ENCODE results near the gene DYNC2H1. TPM values are rescaled to one million over a fixed set of nuclear protein-coding genes. Genes with fewer than 3 reads are reported as not detected.

The DYNC2H1 gene
- total RNA-seq, 1 donor from 2014 or later, result 17.2 TPM

GRCh38 chr11:103086461-103086860, 22.8 kb upstream of the DYNC2H1 start:
- peaks cover 32% of the 10 kb centered on the region for H4K20me1 ChIP-seq (ENCODE audit: insufficient read depth, low read length)
- no peak for FAIRE-seq
- H3K79me2 ChIP-seq (ENCODE audit: insufficient read depth, low read length), result peaks cover 90% of the 10 kb centered on the region
- peaks cover 14% of the 10 kb centered on the region for H3K4me1 Mint-ChIP-seq (ENCODE audit: low read depth, unreplicated experiment)
- no peak overlapping the region for H2AFZ ChIP-seq (ENCODE audit: low read depth, low read length)
- peak overlapping the region; percentile 19 for H3K9ac ChIP-seq (ENCODE audit: low read length)
- no peak overlapping the region for H3K4me3 ChIP-seq (ENCODE audit: insufficient read depth, low read depth, low read length)
- TF ChIP-seq EZH2 (IDR thresholded peaks at IDR 0.05; ENCODE audit: insufficient read depth, low read length), result no peak
- TF ChIP-seq CTCF (IDR thresholded peaks at IDR 0.05; ENCODE audit: insufficient read depth, low read depth, low read length), result no peak
- no peaks in the 10 kb centered on the region for H3K9me3 Mint-ChIP-seq (ENCODE audit: unreplicated experiment)
- H3K9me3 ChIP-seq (ENCODE audit: insufficient read depth, low read depth, low read length), result no peaks in the 10 kb centered on the region
- H3K36me3 Mint-ChIP-seq (ENCODE audit: low read depth, unreplicated experiment), result no peaks in the 10 kb centered on the region
- H3K27me3 ChIP-seq (ENCODE audit: insufficient read depth, low read length), result no peaks in the 10 kb centered on the region
- peaks cover 19% of the 10 kb centered on the region for H3K4me1 ChIP-seq (ENCODE audit: insufficient read depth, low read length)
- peak overlapping the region; percentile 31 for H3K4me2 ChIP-seq (ENCODE audit: low read length)
- peak overlapping the region; percentile 57 for H3K27ac ChIP-seq (ENCODE audit: low read depth, low read length)
- H3K27ac Mint-ChIP-seq (ENCODE audit: unreplicated experiment), result no peak overlapping the region
- peaks cover 14% of the 10 kb centered on the region for H3K36me3 ChIP-seq (ENCODE audit: insufficient read depth, low read length)
- H3K4me3 Mint-ChIP-seq (ENCODE audit: unreplicated experiment), result no peak overlapping the region
- H3K27me3 Mint-ChIP-seq (ENCODE audit: low read depth, unreplicated experiment), result no peaks in the 10 kb centered on the region
- peak; percentile 42 for DNase-seq (ENCODE audit: low read depth)

GRCh38 chr11:103091064-103091800, 18.0 kb upstream of the DYNC2H1 start:
- Histone ChIP-seq H3K79me2 (ENCODE audit: insufficient read depth, low read length) (peaks cover 56% of the 10 kb centered on the region), H3K27me3 (ENCODE audit: insufficient read depth, low read length) (peaks cover 5% of the 10 kb centered on the region), H3K9me3 (ENCODE audit: insufficient read depth, low read depth, low read length) (no peaks in the 10 kb centered on the region), H3K4me2 (ENCODE audit: low read length) (peak overlapping the region; percentile 96), H3K27ac (ENCODE audit: low read depth, low read length) (peak overlapping the region; percentile 91), H3K36me3 (ENCODE audit: insufficient read depth, low read length) (peaks cover 3% of the 10 kb centered on the region), H3K4me1 (ENCODE audit: insufficient read depth, low read length) (peaks cover 19% of the 10 kb centered on the region), H4K20me1 (ENCODE audit: insufficient read depth, low read length) (peaks cover 18% of the 10 kb centered on the region), H3K9ac (ENCODE audit: low read length) (peak overlapping the region; percentile 97), H3K4me3 (ENCODE audit: insufficient read depth, low read depth, low read length) (peak overlapping the region; percentile 78), H2AFZ (ENCODE audit: low read depth, low read length) (peak overlapping the region; percentile 88)
- H3K27me3 Mint-ChIP-seq (ENCODE audit: low read depth, unreplicated experiment), result peaks cover 3% of the 10 kb centered on the region
- peaks cover 11% of the 10 kb centered on the region for H3K4me1 Mint-ChIP-seq (ENCODE audit: low read depth, unreplicated experiment)
- H3K4me3 Mint-ChIP-seq (ENCODE audit: unreplicated experiment), result peak overlapping the region; percentile 98
- no peaks in the 10 kb centered on the region for H3K9me3 Mint-ChIP-seq (ENCODE audit: unreplicated experiment)
- peak overlapping the region; percentile 80 for H3K27ac Mint-ChIP-seq (ENCODE audit: unreplicated experiment)
- DNase-seq (ENCODE audit: low read depth) (peak; percentile 34), FAIRE-seq (no peak)
- TF ChIP-seq EZH2 (IDR thresholded peaks at IDR 0.05; ENCODE audit: insufficient read depth, low read length) (no peak), CTCF (IDR thresholded peaks at IDR 0.05; ENCODE audit: insufficient read depth, low read depth, low read length) (no peak)
- H3K36me3 Mint-ChIP-seq (ENCODE audit: low read depth, unreplicated experiment), result no peaks in the 10 kb centered on the region
